Naive thymus-derived CD4-positive, alpha-beta T cell (primary cell): ENCODE data around the gene HOXB4. TPM values are rescaled to one million over a fixed set of nuclear protein-coding genes. Genes with fewer than 3 reads are reported as not detected.
A peak's percentile ranks its signal among the peaks of the same experiment; 100 is the strongest.

ENCODE experiments used
- ATAC-seq: fragments of 150-1000 bp; cut with Tn5 transposase; 2 replicates; pipeline ENCODE4 v1.10.0; 2021; ENCODE audit warnings: mild to moderate bottlenecking, moderate library complexity
- CTCF ChIA-PET: fragments of 350-600 bp; sonication (Branson Sonifier 250); formaldehyde crosslinking; loops from one replicate; lab custom pipeline; 2021; ENCODE audit warnings: antibody characterized with exemption; lab: Charles Lee
- POLR2A ChIA-PET: fragments of 350-600 bp; sonication (Branson Sonifier 250); formaldehyde crosslinking; loops from one replicate; lab custom pipeline; 2021; ENCODE audit warnings: antibody characterized with exemption, inconsistent platforms; lab: Charles Lee
- DNase-seq, 9 donors: peaks; one replicate each; pipeline versions ENCODE4 v3.0.0 to v3.0.0-alpha.2; 2020 to 2022; ENCODE audit warnings: mixed read lengths in 1 of 9
- H3K27ac ChIP-seq: one replicate; pipeline ENCODE4 v1.7.0; 2013; ENCODE audit warnings: mild to moderate bottlenecking, low read depth, low read length, moderate library complexity
- H3K27me3 ChIP-seq, 2 donors: one replicate each; pipeline ENCODE4 v1.7.0; 2013; ENCODE audit warnings: low read length in 2 of 2, mild to moderate bottlenecking in 2 of 2, moderate library complexity in 2 of 2; ENCODE audit not compliant: control insufficient read depth in 2 of 2, insufficient read depth in 2 of 2
- H3K36me3 ChIP-seq, 3 experiments: 1 replicate in 2 of 3; 2 replicates in 1 of 3; pipeline ENCODE4 v1.7.0; 2013; ENCODE audit warnings: low read length in 3 of 3, mild to moderate bottlenecking in 3 of 3, moderate library complexity in 1 of 3; ENCODE audit not compliant: insufficient read depth in 3 of 3, control insufficient read depth in 2 of 3
- H3K4me1 ChIP-seq, 2 donors: one replicate each; pipeline ENCODE4 v1.7.0; 2013; ENCODE audit warnings: low read length in 2 of 2, mild to moderate bottlenecking in 2 of 2, moderate library complexity in 1 of 2; ENCODE audit not compliant: control insufficient read depth in 2 of 2, insufficient read depth in 2 of 2
- H3K4me3 ChIP-seq: 2 replicates; pipeline ENCODE4 v1.7.0; 2013; ENCODE audit warnings: mild to moderate bottlenecking, low read length
- H3K9me3 ChIP-seq, 3 experiments: 1 replicate in 2 of 3; 2 replicates in 1 of 3; pipeline ENCODE4 v1.7.0; 2013; ENCODE audit warnings: low read length in 3 of 3; ENCODE audit not compliant: control insufficient read depth in 2 of 3
- H3K27ac Mint-ChIP-seq, 9 donors: one replicate each; pipeline ENCODE4 v1.8.0; 2020 to 2022; ENCODE audit warnings: mixed read lengths in 9 of 9, mild to moderate bottlenecking in 8 of 9, moderate library complexity in 5 of 9, inconsistent platforms in 2 of 9
- H3K27me3 Mint-ChIP-seq, 5 donors: one replicate each; pipeline ENCODE4 v1.8.0; 2021 to 2022; ENCODE audit warnings: mixed read lengths in 5 of 5, mild to moderate bottlenecking in 1 of 5
- H3K36me3 Mint-ChIP-seq, 5 donors: one replicate each; pipeline ENCODE4 v1.8.0; 2020 to 2022; ENCODE audit warnings: mixed read lengths in 5 of 5, mild to moderate bottlenecking in 3 of 5, inconsistent platforms in 1 of 5
- H3K4me1 Mint-ChIP-seq, 7 donors: one replicate each; pipeline ENCODE4 v1.8.0; 2020 to 2022; ENCODE audit warnings: mixed read lengths in 7 of 7, mild to moderate bottlenecking in 3 of 7, inconsistent platforms in 1 of 7
- H3K4me3 Mint-ChIP-seq, 10 donors: one replicate each; pipeline ENCODE4 v1.8.0; 2020 to 2022; ENCODE audit warnings: mild to moderate bottlenecking in 10 of 10, mixed read lengths in 10 of 10, moderate library complexity in 6 of 10, inconsistent platforms in 2 of 10
- H3K9me3 Mint-ChIP-seq, 11 donors: one replicate each; pipeline ENCODE4 v1.8.0; 2020 to 2022; ENCODE audit warnings: mixed read lengths in 11 of 11, mild to moderate bottlenecking in 4 of 11, inconsistent platforms in 1 of 11, moderate library complexity in 1 of 11
- intact Hi-C, 2 donors: fragments of 100-400 bp; cut with micrococcal nuclease; formaldehyde crosslinking; loops; one replicate each; pipeline ENCODE4 v1.15.1; 2023
- polyA plus RNA-seq, 2 donors: library from polyadenylated mRNA; unstranded; fragments of 300-500 nt; fragmentation: Illumina TruSeq; gene quantifications; one replicate each; pipeline ENCODE4 v1.2.3, GENCODE V29; 2021
- total RNA-seq, 6 experiments: library from RNA in 5 of 6; stranded (reverse) in 5 of 6; gene quantifications; 1 replicate in 5 of 6; 2 replicates in 1 of 6; pipeline ENCODE4 v1.2.3 and lab custom pipeline; 2021 to 2026

The HOXB4 gene
- total and polyA plus RNA-seq, 7 experiments from 2014 or later: 0.34 to 7.9 (median 2.4) TPM; not detected in 2

DNA sequence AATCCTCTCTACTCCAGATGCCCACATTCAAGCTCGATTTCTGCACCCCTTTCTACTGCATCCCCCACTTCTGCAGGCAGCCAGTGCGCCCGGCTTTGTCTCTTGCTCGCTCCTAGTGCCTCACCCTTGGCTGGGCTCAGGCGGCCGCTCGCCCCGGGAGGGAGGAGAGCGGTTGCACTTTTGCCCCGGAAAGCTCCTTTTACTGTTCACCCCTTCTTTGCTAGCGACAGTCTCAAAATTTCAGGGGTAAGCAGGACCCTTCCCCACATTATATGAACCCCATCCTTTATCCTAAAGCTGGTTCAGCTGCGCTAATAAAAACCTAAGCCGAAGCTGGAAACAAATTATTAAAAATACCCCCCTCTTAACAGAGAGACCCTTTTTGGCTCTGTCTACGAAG is 14.4 kb upstream of the HOXB4 start:
- H3K27ac Mint-ChIP-seq: no peak overlapping the region
- ATAC-seq (no peak), DNase-seq (no peak)
- H3K27me3 Mint-ChIP-seq: peaks cover 89 to 97% (median 93%) of the 10 kb centered on the region in 5 donors
- peaks cover 0 to 8% (median 0%) of the 10 kb centered on the region in 5 donors for H3K36me3 Mint-ChIP-seq
- peaks cover 25 to 31% of the 10 kb centered on the region in 2 donors for H3K4me1 ChIP-seq
- ChIA-PET POLR2A (interaction anchor here (0.8 to 1.8 kb wide), 4 partner anchors 10 to 257 kb away, joined by 4 to 6 read pairs (median 6); partner anchors contain the start of gene HOXB4), CTCF (interaction anchor here (0.6 to 4.6 kb wide), 27 partner anchors 9 to 750 kb away, joined by 3 to 47 read pairs (median 4); partner anchors contain the start of gene HOXB8)
- intact Hi-C loops: loop anchor here (2.0 to 10.0 kb wide), 2 partner anchors 334 to 418 kb away; no protein-coding TSS in a partner anchor
- peaks cover 26 to 57% (median 37%) of the 10 kb centered on the region in 7 donors for H3K4me1 Mint-ChIP-seq
- no peaks in the 10 kb centered on the region for H3K9me3 Mint-ChIP-seq
- H3K9me3 ChIP-seq: no peaks in the 10 kb centered on the region
- H3K27ac ChIP-seq: no peak overlapping the region
- H3K4me3 Mint-ChIP-seq: peak overlapping the region; percentile 75 to 88 (median 81)
- H3K27me3 ChIP-seq: peaks cover 6 to 40% of the 10 kb centered on the region in 2 donors
- H3K4me3 ChIP-seq: peak overlapping the region; percentile 56
- no peaks in the 10 kb centered on the region for H3K36me3 ChIP-seq

DNA sequence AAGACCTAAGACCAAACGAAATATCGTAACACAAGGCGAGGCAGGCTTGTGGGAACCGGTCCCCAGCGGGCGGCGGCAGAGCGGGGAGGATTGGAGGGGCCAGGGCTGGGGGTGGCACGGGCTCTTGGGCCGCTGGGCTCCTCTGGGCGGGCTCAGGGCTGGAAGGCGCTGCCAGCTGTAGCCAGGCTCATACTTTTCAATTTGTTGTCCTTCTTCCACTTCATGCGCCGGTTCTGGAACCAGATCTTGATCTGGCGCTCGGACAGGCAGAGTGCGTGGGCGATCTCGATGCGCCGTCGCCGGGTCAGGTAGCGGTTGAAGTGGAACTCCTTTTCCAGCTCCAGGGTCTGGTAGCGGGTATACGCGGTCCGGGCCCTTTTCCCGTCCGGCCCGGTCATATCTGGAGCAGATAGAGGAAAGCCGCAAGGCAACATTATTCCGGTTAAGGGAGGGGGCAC is 13.9 kb upstream of the HOXB4 start:
- H3K4me3 Mint-ChIP-seq: peak overlapping the region in 5 of 10 donors; percentile 16 to 88 (median 81)
- H3K27me3 Mint-ChIP-seq: peaks cover 89 to 97% (median 93%) of the 10 kb centered on the region in 5 donors
- no peaks in the 10 kb centered on the region for H3K9me3 Mint-ChIP-seq
- H3K36me3 Mint-ChIP-seq: peaks cover 0 to 9% (median 0%) of the 10 kb centered on the region in 5 donors
- no peak overlapping the region for H3K27ac Mint-ChIP-seq
- H3K4me1 ChIP-seq: peaks cover 20 to 26% of the 10 kb centered on the region in 2 donors
- H3K36me3 ChIP-seq: no peaks in the 10 kb centered on the region
- intact Hi-C loops: loop anchor here (2.0 to 10.0 kb wide), 2 partner anchors 333 to 417 kb away; no protein-coding TSS in a partner anchor
- no peaks in the 10 kb centered on the region for H3K9me3 ChIP-seq
- peaks cover 6 to 40% of the 10 kb centered on the region in 2 donors for H3K27me3 ChIP-seq
- no peak overlapping the region for H3K27ac ChIP-seq
- no peak overlapping the region for H3K4me3 ChIP-seq
- ChIA-PET POLR2A (interaction anchor here (1.8 kb wide), 1 partner anchor 43 kb away, joined by 5 read pairs; no protein-coding TSS in a partner anchor), CTCF (interaction anchor here (1.2 to 4.6 kb wide), 11 partner anchors 9 to 294 kb away, joined by 3 to 47 read pairs (median 4); no protein-coding TSS in a partner anchor)
- DNase-seq (no peak), ATAC-seq (no peak)
- H3K4me1 Mint-ChIP-seq: peaks cover 21 to 57% (median 32%) of the 10 kb centered on the region in 7 donors

DNA sequence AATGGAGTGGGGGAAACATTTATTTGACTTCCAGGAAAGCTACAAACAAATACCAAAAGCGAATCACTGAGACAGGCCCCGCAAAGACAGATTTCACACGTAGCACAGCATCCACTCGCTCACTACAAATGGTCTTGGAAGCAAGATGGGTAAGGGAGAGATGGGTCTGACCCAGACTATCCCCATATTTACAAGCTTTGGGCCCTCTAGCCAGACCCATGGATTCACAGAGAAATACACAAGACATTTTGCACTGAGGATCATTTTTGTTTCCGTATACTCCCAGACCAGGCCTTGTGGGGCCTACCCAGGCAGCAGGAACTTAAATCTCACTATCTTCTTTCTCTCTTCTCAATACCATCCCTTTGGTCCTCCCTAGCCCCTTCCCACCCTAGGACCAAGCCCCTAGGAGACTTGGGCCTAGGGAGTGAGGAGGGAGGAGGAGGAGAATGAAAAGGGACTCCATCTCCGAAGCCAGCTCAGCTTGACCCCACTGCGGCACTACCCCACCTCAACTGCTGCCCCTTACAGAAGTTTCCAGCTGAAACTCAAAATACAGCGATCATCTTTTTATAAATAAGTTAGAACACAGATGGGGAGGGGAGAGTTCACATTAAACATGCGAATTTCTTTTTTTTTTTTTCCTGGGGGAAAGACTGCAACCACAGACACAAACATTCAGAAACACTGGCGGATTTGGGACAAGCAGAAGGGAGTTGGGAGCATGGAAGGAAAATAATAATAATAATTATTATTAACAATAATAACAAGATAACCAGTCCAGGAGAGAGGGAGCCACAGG is 13.3 kb upstream of the HOXB4 start:
- Mint-ChIP-seq H3K27me3 (peaks cover 89 to 97% (median 93%) of the 10 kb centered on the region in 5 donors), H3K4me1 (peaks cover 17 to 57% (median 28%) of the 10 kb centered on the region in 7 donors), H3K27ac (no peak overlapping the region), H3K36me3 (peaks cover 0 to 9% (median 0%) of the 10 kb centered on the region in 5 donors), H3K9me3 (no peaks in the 10 kb centered on the region), H3K4me3 (peak overlapping the region in 5 of 10 donors; percentile 6 to 81 (median 51))
- H3K27ac ChIP-seq: no peak overlapping the region
- H3K4me1 ChIP-seq: peaks cover 14 to 21% of the 10 kb centered on the region in 2 donors
- intact Hi-C loops: loop anchor here (2.0 to 10.0 kb wide), 2 partner anchors 333 to 417 kb away; no protein-coding TSS in a partner anchor
- POLR2A ChIA-PET: no interaction called here
- CTCF ChIA-PET: interaction anchor here (0.6 to 2.6 kb wide), 6 partner anchors 9 to 630 kb away, joined by 3 to 18 read pairs (median 4); no protein-coding TSS in a partner anchor
- no peaks in the 10 kb centered on the region for H3K36me3 ChIP-seq
- peaks cover 3 to 40% of the 10 kb centered on the region in 2 donors for H3K27me3 ChIP-seq
- no peaks in the 10 kb centered on the region for H3K9me3 ChIP-seq
- no peak for ATAC-seq
- no peak for DNase-seq
- no peak overlapping the region for H3K4me3 ChIP-seq

GRCh38 chr17:48590607-48591161 is 12.5 kb upstream of the HOXB4 start:
- peaks cover 20 to 23% of the 10 kb centered on the region in 2 donors for H3K4me1 ChIP-seq
- H3K36me3 ChIP-seq: no peaks in the 10 kb centered on the region
- ChIA-PET CTCF (interaction anchor here (0.7 to 2.6 kb wide), 3 partner anchors 27 to 216 kb away, joined by 3 to 8 read pairs (median 4); no protein-coding TSS in a partner anchor), POLR2A (interaction anchor here (0.6 kb wide), 1 partner anchor 335 kb away, joined by 3 read pairs; no protein-coding TSS in a partner anchor)
- H3K4me3 ChIP-seq: no peak overlapping the region
- no peak for ATAC-seq
- DNase-seq: no peak
- H3K4me3 Mint-ChIP-seq: peak overlapping the region in 2 of 10 donors; percentile 6 to 76
- H3K27ac ChIP-seq: no peak overlapping the region
- H3K4me1 Mint-ChIP-seq: peaks cover 20 to 60% (median 32%) of the 10 kb centered on the region in 7 donors
- peaks cover 90 to 97% (median 95%) of the 10 kb centered on the region in 5 donors for H3K27me3 Mint-ChIP-seq
- H3K27ac Mint-ChIP-seq: peak overlapping the region in 1 of 9 donors; percentile 40
- intact Hi-C loops: loop anchor here in 1 of 2 donors (10.0 kb wide), 1 partner anchor 416 kb away; no protein-coding TSS in a partner anchor
- H3K27me3 ChIP-seq: peaks cover 8 to 42% of the 10 kb centered on the region in 2 donors
- H3K36me3 Mint-ChIP-seq: peaks cover 0 to 9% (median 0%) of the 10 kb centered on the region in 5 donors
- no peaks in the 10 kb centered on the region for H3K9me3 ChIP-seq
- no peaks in the 10 kb centered on the region for H3K9me3 Mint-ChIP-seq

DNA sequence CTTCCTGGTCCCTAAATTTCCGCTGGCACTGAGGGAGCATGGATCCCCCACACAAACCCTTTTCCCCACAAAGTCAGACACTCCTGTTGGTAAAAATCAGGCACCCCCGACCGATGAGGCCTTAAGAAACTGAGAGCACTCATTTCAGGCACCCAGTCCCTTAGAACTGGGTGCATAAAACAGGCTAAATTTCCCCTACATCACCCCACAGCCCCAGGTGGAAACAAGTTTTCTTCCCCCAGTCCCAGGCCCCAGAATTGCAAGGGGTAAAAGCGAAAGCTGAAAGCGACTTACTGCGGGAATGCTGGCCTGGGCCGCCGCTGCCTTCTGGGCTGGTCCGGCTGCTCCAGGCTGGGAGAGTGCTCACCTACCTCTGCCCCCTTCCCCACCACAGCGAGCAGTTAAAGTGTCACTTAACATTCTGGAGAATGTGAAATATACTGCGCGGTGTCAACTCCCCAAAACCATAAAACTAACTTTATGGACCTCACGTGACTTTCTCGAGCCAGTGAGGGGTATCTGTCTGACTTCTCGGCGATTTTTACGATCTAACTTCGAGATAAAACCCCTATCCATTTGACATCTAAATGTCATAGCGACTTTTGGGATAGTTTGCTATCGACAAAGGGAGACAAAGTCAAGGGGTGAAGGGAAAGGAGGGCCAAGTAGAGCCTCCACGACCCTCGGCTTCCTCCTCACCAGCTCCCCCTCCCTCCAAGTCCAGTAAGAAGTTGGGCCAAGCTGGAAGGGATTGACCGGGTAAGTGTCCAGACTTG is 11.9 kb upstream of the HOXB4 start, which contains the start of gene HOXB3:
Gene HOXB3, minus strand, starts transcription at position 411 of the 776 bp plus-strand sequence. CDS start 37,767 bp downstream, outside the sequence.
- no peaks in the 10 kb centered on the region for H3K36me3 ChIP-seq
- no peak within 1 kb of the TSS for H3K4me3 ChIP-seq
- ChIA-PET POLR2A (interaction anchor here (0.6 to 1.4 kb wide), 2 partner anchors 16 to 334 kb away, joined by 3 to 5 read pairs; no protein-coding TSS in a partner anchor), CTCF (interaction anchor here (0.7 to 2.6 kb wide), 4 partner anchors 28 to 215 kb away, joined by 3 to 8 read pairs (median 4); no protein-coding TSS in a partner anchor)
- Mint-ChIP-seq H3K4me1 (peaks cover 26 to 66% (median 39%) of the 10 kb centered on the region in 7 donors), H3K36me3 (peaks cover 0 to 9% (median 0%) of the 10 kb centered on the region in 5 donors), H3K9me3 (no peaks in the 10 kb centered on the region), H3K27me3 (peaks cover 87 to 97% (median 94%) of the 10 kb centered on the region in 5 donors), H3K27ac (peak within 1 kb of the TSS in 1 of 9 donors; percentile 40), H3K4me3 (peak within 1 kb of the TSS in 2 of 10 donors; percentile 6 to 76)
- peaks cover 21 to 25% of the 10 kb centered on the region in 2 donors for H3K4me1 ChIP-seq
- intact Hi-C loops: loop anchor here in 1 of 2 donors (10.0 kb wide), 1 partner anchor 415 kb away; no protein-coding TSS in a partner anchor
- DNase-seq: no peak
- H3K27ac ChIP-seq: no peak within 1 kb of the TSS
- no peak for ATAC-seq
- no peaks in the 10 kb centered on the region for H3K9me3 ChIP-seq
- H3K27me3 ChIP-seq: peaks cover 8 to 43% of the 10 kb centered on the region in 2 donors
